ENCODE measurements around the gene CR1.

DNA sequence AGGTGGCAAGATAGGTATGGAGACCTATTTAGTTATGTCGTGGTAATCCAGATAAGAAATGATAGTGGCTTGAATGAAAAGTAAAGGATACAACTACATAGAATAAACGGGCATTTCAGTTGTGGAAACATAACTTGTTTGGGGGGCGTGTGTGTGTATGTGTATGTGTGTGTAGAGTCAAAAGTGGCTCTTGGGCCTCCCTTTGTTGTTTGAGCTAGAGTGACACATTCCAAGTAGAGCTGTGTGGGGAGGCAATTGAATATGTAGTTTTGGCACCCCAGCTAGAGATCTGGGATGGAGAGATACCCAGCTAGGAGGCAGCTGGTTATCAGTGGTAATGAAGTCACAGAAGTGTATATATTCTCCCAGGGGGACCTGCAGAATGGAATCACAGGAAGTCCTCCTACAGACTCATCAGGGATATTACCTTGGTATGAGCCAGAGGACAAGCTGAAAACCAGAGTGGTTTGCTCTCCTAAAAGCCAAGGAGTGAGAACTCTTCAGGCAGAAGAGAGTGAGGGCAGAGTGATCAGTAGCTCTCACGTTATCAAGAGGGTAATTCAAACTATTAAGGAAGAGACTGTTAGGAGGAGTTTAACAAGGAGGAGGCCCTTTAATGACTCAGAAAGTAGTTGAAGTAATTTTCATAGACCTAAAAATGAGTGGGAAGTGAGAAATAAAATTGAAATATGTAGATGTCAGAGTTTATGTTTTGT lies 154.1 kb downstream of the CR1 start:
- no peak for TF ChIP-seq FOS (IDR thresholded peaks at IDR 0.05; ENCODE audit: borderline replicate concordance, insufficient read depth, low read length)
- TF ChIP-seq, protein P1, sequence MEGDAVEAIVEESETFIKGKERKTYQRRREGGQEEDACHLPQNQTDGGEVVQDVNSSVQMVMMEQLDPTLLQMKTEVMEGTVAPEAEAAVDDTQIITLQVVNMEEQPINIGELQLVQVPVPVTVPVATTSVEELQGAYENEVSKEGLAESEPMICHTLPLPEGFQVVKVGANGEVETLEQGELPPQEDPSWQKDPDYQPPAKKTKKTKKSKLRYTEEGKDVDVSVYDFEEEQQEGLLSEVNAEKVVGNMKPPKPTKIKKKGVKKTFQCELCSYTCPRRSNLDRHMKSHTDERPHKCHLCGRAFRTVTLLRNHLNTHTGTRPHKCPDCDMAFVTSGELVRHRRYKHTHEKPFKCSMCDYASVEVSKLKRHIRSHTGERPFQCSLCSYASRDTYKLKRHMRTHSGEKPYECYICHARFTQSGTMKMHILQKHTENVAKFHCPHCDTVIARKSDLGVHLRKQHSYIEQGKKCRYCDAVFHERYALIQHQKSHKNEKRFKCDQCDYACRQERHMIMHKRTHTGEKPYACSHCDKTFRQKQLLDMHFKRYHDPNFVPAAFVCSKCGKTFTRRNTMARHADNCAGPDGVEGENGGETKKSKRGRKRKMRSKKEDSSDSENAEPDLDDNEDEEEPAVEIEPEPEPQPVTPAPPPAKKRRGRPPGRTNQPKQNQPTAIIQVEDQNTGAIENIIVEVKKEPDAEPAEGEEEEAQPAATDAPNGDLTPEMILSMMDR (IDR thresholded peaks at IDR 0.05; ENCODE audit: extremely low read depth in 1 of 2, insufficient read depth in 1 of 2, low read depth in 1 of 2, low read length in 2 of 2), result no peak
- TF ChIP-seq POLR2A (IDR thresholded peaks at IDR 0.05; ENCODE audit: low read depth, low read length), result no peak
- no peak for TF ChIP-seq POLR2AphosphoS5 (IDR thresholded peaks at IDR 0.05; ENCODE audit: insufficient read depth, low read depth, low read length)
- TF ChIP-seq, protein P2, sequence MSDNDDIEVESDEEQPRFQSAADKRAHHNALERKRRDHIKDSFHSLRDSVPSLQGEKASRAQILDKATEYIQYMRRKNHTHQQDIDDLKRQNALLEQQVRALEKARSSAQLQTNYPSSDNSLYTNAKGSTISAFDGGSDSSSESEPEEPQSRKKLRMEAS (IDR thresholded peaks at IDR 0.05; ENCODE audit: insufficient read depth, insufficient read length), result no peak
- no peak for TF ChIP-seq EZH2 (IDR thresholded peaks at IDR 0.05; ENCODE audit: borderline replicate concordance, low read depth, low read length, severe bottlenecking)
- TF ChIP-seq MYC (IDR thresholded peaks at IDR 0.05; ENCODE audit: low read depth, low read length), result no peak
- no peak for TF ChIP-seq JUN (IDR thresholded peaks at IDR 0.05; ENCODE audit: borderline replicate concordance, insufficient read depth, insufficient read length, low read depth)
- TF ChIP-seq GATA2 (IDR thresholded peaks at IDR 0.05; ENCODE audit: insufficient read depth, insufficient read length, low read depth, low read length), result no peak
